Lower leg skin (tissue), 4 donors: ENCODE data around the gene NCOR2. TPM values are rescaled to one million over a fixed set of nuclear protein-coding genes. Genes with fewer than 3 reads are reported as not detected.

ENCODE experiments used
- DNase-seq, 2 donors: peaks; one replicate each; pipeline ENCODE4 v3.0.0-alpha.2; 2019; ENCODE audit warnings: low spot score in 2 of 2
- H3K4me3 ChIP-seq: fragments of 200-600 bp; sonication (generic); 2 replicates; pipeline ENCODE4 v1.5.1; 2017; ENCODE audit warnings: mild to moderate bottlenecking, low read depth; ENCODE audit not compliant: poor library complexity, severe bottlenecking
- CTCF ChIP-seq, 3 donors: fragments of 450-650 bp; IDR thresholded peaks; one replicate each; pipeline ENCODE4 v1.5.1; 2016; ENCODE audit warnings: antibody characterized with exemption in 3 of 3, mild to moderate bottlenecking in 3 of 3, moderate library complexity in 2 of 3
- POLR2A ChIP-seq, 2 donors: fragments of 450-650 bp; IDR thresholded peaks; one replicate each; pipeline ENCODE4 v1.6.1; 2016 to 2017; ENCODE audit warnings: antibody characterized with exemption in 2 of 2, mild to moderate bottlenecking in 1 of 2, moderate library complexity in 1 of 2
- WGBS, 2 donors: methylation state at CpG; one replicate each; pipeline ENCODE4 v1.1.5; 2018; 5-methylcytosine and 5-hydroxymethylcytosine counted together
- intact Hi-C: fragments of 100-400 bp; cut with DNase I; formaldehyde crosslinking; loops from one replicate; pipeline ENCODE4 v1.15.0; 2023; ENCODE audit warnings: low total_unique reads
- total RNA-seq, 4 donors: library from RNA; depleted of rRNA; stranded (reverse); fragments of >200 nt; gene quantifications; one replicate each; pipeline ENCODE4 v1.1.0, GENCODE V29; 2016

NCOR2 gene
- total RNA-seq, 4 donors from 2014 or later, result 92.1 to 262 (median 137) TPM

- TF ChIP-seq POLR2A (IDR thresholded peaks at IDR 0.05) (no peak), CTCF (IDR thresholded peaks at IDR 0.05) (no peak)
- no peak overlapping the region for H3K4me3 ChIP-seq
- no peak for DNase-seq
- 33 to 36% methylated on average over 11 of the region's 11 CpGs for WGBS, 2 donors
- intact Hi-C loops, result loop anchor here (10.0 kb wide), 2 partner anchors 49 to 201 kb away; no protein-coding TSS in a partner anchor
These were observed 4.0 kb downstream of the NCOR2 start for GRCh38 chr12:124563401-124563800.

- no peak for DNase-seq
- no peak overlapping the region for H3K4me3 ChIP-seq
- WGBS, 2 donors, result 87 to 88% methylated on average over 4 of the region's 4 CpGs
- intact Hi-C loops, result loop anchor here (10.0 kb wide), 2 partner anchors 48 to 202 kb away; no protein-coding TSS in a partner anchor
- no peak for TF ChIP-seq POLR2A (IDR thresholded peaks at IDR 0.05)
- TF ChIP-seq CTCF (IDR thresholded peaks at IDR 0.05), result no peak
These were observed 4.6 kb downstream of the NCOR2 start for GRCh38 chr12:124562796-124563181.

- intact Hi-C loops, result loop anchor here (10.0 kb wide), 2 partner anchors 47 to 203 kb away; no protein-coding TSS in a partner anchor
- DNase-seq, result no peak
- TF ChIP-seq POLR2A (IDR thresholded peaks at IDR 0.05) (no peak), CTCF (IDR thresholded peaks at IDR 0.05) (no peak)
- 78 to 80% methylated on average over 18 of the region's 18 CpGs for WGBS, 2 donors
- H3K4me3 ChIP-seq, result no peak overlapping the region
These were observed 5.2 kb downstream of the NCOR2 start for GRCh38 chr12:124562018-124562795.

- no peak overlapping the region for H3K4me3 ChIP-seq
- no peak for DNase-seq
- intact Hi-C loops, result loop anchor here (10.0 kb wide), 2 partner anchors 46 to 204 kb away; no protein-coding TSS in a partner anchor
- 49 to 60% methylated on average over 10 of the region's 10 CpGs for WGBS, 2 donors
- TF ChIP-seq POLR2A (IDR thresholded peaks at IDR 0.05), result no peak
- TF ChIP-seq CTCF (IDR thresholded peaks at IDR 0.05), result no peak
These were observed 6.2 kb downstream of the NCOR2 start for GRCh38 chr12:124561231-124561630.

GRCh38 chr12:124560146-124560890 lies 7.1 kb downstream of the NCOR2 start:
- intact Hi-C loops, result loop anchor here (10.0 kb wide), 2 partner anchors 46 to 204 kb away; no protein-coding TSS in a partner anchor
- 47 to 56% methylated on average over 21 of the region's 21 CpGs for WGBS, 2 donors
- TF ChIP-seq POLR2A (IDR thresholded peaks at IDR 0.05) (no peak), CTCF (IDR thresholded peaks at IDR 0.05) (no peak)
- H3K4me3 ChIP-seq, result no peak overlapping the region
- no peak for DNase-seq
